Measurements from ENCODE around the gene LCE1E.

Gene LCE1E

GRCh38 chr1:152758636-152759035, 27.4 kb upstream of the LCE1E start:
- H3K9me3 Mint-ChIP-seq, result peaks cover 58% of the 10 kb centered on the region
- H3K4me3 Mint-ChIP-seq, result no peak overlapping the region
- H3K27ac Mint-ChIP-seq, result no peak overlapping the region
- peaks cover 9% of the 10 kb centered on the region for H3K36me3 Mint-ChIP-seq (ENCODE audit: low read depth)
- no peaks in the 10 kb centered on the region for H3K4me1 Mint-ChIP-seq
- no peak for TF ChIP-seq CTCF (IDR thresholded peaks at IDR 0.05; ENCODE audit: unreplicated experiment in 3 of 3)
- no peaks in the 10 kb centered on the region for H3K27me3 Mint-ChIP-seq (ENCODE audit: low read depth)

- no peaks in the 10 kb centered on the region for H3K27me3 Mint-ChIP-seq (ENCODE audit: low read depth)
- no peak overlapping the region for H3K27ac Mint-ChIP-seq
- peaks cover 52% of the 10 kb centered on the region for H3K9me3 Mint-ChIP-seq
- no peak for TF ChIP-seq CTCF (IDR thresholded peaks at IDR 0.05; ENCODE audit: unreplicated experiment in 3 of 3)
- no peaks in the 10 kb centered on the region for H3K4me1 Mint-ChIP-seq
- peaks cover 9% of the 10 kb centered on the region for H3K36me3 Mint-ChIP-seq (ENCODE audit: low read depth)
- no peak overlapping the region for H3K4me3 Mint-ChIP-seq
Measured at GRCh38 chr1:152759453-152760173, 26.4 kb upstream of the LCE1E start.

GRCh38 chr1:152760551-152761190, 25.4 kb upstream of the LCE1E start:
- Mint-ChIP-seq H3K4me3 (no peak overlapping the region), H3K27ac (no peak overlapping the region), H3K36me3 (ENCODE audit: low read depth) (peaks cover 9% of the 10 kb centered on the region), H3K9me3 (peaks cover 51% of the 10 kb centered on the region), H3K27me3 (ENCODE audit: low read depth) (no peaks in the 10 kb centered on the region), H3K4me1 (no peaks in the 10 kb centered on the region)
- no peak for TF ChIP-seq CTCF (IDR thresholded peaks at IDR 0.05; ENCODE audit: unreplicated experiment in 3 of 3)

GRCh38 chr1:152761609-152762213, 24.3 kb upstream of the LCE1E start:
- Mint-ChIP-seq H3K9me3 (peaks cover 53% of the 10 kb centered on the region), H3K4me1 (no peaks in the 10 kb centered on the region), H3K4me3 (no peak overlapping the region), H3K27me3 (ENCODE audit: low read depth) (no peaks in the 10 kb centered on the region), H3K36me3 (ENCODE audit: low read depth) (peaks cover 9% of the 10 kb centered on the region), H3K27ac (no peak overlapping the region)
- TF ChIP-seq CTCF (IDR thresholded peaks at IDR 0.05; ENCODE audit: unreplicated experiment in 3 of 3), result no peak

- no peak overlapping the region for H3K4me3 Mint-ChIP-seq
- H3K4me1 Mint-ChIP-seq, result no peaks in the 10 kb centered on the region
- no peak for TF ChIP-seq CTCF (IDR thresholded peaks at IDR 0.05; ENCODE audit: unreplicated experiment in 3 of 3)
- H3K36me3 Mint-ChIP-seq (ENCODE audit: low read depth), result no peaks in the 10 kb centered on the region
- peaks cover 29% of the 10 kb centered on the region for H3K9me3 Mint-ChIP-seq
- H3K27ac Mint-ChIP-seq, result no peak overlapping the region
- peaks cover 3% of the 10 kb centered on the region for H3K27me3 Mint-ChIP-seq (ENCODE audit: low read depth)
Measured at GRCh38 chr1:152768847-152769533, 17.1 kb upstream of the LCE1E start.
